Heart left ventricle (tissue), 13 donors: ENCODE measurements around the gene CHRNA1.

Source experiments
- POLR2A ChIP-seq, 2 donors: fragments of 450-650 bp; IDR thresholded peaks; one replicate each; pipeline ENCODE4 v1.6.1; 2017; ENCODE audit warnings: antibody characterized with exemption in 2 of 2, mild to moderate bottlenecking in 2 of 2, moderate library complexity in 2 of 2
- TF ChIP-seq, protein P1 (sequence below), 12 donors: fragments of 200-600 bp; sonication (generic) in 4 of 12; IDR thresholded peaks; one replicate each; pipeline versions ENCODE4 v1.5.0 to v1.8.0; 2018 to 2022; ENCODE audit warnings: antibody characterized with exemption in 12 of 12, mild to moderate bottlenecking in 5 of 12
- donor health status: ischemic (EF 13 %, LVEDD 7.1; RV severe dilation, severe dysfunction).
- donor health status: DM: no; HTN: yes; CAD: no.
- donor health status: DM: no; HTN: no; CAD: no.
- donor health status: ischemic (EF 25% LVEDD 6.9; RV normal size, moderate dysfunction).
- donor health status: ischemic (EF 25% LVEDD 5.7; RV mildly dilated, moderate dysfunction).
- donor health status: ischemic (EF 35%, LVEDD 5.7; RV mildly dilated, moderate dysfunction).
- donor health status: nonischemic (EF 11% LVEDD 7.7; RV severe dilation, severe dysfunction).
- donor health status: DM: yes; HTN: yes; CAD: no.
- donor health status: PGD.
- donor health status: ischemic (EF 29% LVEDD 5.4; RV normal size, mild dysfunction).
- donor health status: nonischemic (EF 23%, LVEDD 6.1; RV moderate dilation, normal function).

DNA sequence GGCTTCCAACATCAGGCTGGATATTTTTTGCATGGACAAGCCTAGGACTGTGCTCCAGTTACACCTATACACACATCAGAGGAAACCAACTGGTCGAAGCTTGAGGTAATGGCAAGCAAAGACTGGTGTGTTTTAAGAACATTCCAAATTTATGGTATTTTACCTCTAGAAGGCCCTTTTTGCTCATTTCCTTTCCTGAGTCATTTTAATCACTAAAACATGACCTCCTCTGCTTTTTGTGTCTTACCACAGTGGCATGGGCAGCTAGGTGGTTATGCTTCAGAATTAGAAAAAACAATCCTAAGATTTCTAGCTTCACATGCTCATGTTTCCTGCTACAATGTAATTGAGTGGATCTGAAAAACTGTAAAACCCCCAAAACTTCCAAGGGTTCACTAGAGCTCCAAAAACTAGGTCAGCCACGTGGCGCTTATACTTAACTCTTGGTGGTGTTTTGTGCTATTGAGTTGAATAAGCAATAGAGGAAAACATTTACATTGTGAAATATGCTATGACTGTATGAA lies 30.6 kb upstream of the CHRNA1 start:
- TF ChIP-seq, protein P1, sequence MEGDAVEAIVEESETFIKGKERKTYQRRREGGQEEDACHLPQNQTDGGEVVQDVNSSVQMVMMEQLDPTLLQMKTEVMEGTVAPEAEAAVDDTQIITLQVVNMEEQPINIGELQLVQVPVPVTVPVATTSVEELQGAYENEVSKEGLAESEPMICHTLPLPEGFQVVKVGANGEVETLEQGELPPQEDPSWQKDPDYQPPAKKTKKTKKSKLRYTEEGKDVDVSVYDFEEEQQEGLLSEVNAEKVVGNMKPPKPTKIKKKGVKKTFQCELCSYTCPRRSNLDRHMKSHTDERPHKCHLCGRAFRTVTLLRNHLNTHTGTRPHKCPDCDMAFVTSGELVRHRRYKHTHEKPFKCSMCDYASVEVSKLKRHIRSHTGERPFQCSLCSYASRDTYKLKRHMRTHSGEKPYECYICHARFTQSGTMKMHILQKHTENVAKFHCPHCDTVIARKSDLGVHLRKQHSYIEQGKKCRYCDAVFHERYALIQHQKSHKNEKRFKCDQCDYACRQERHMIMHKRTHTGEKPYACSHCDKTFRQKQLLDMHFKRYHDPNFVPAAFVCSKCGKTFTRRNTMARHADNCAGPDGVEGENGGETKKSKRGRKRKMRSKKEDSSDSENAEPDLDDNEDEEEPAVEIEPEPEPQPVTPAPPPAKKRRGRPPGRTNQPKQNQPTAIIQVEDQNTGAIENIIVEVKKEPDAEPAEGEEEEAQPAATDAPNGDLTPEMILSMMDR (IDR thresholded peaks at IDR 0.05) = no peak
- no peak for TF ChIP-seq POLR2A (IDR thresholded peaks at IDR 0.05)
